ENCODE data around the gene ODF2L.

The ODF2L gene

DNA sequence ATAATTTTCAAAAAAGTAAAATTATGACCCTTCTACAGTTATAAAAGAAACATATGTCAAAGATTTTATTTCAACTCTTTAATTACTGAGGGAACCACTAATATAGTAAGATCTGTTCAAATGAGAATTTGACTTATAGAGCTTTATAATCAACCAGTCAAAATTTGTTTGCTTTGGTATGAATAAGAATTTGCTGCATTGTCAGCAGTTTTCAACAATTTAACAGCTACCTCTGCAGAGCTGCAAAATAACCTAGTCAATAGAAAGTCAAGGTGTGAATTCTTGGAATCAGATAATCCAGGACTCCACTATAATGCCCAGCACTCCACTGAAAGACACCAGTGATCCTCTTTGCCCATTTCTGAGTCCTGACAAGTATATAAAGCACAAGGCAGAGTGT lies 78.2 kb downstream of the ODF2L start:
- DNase-seq: no peak

DNA sequence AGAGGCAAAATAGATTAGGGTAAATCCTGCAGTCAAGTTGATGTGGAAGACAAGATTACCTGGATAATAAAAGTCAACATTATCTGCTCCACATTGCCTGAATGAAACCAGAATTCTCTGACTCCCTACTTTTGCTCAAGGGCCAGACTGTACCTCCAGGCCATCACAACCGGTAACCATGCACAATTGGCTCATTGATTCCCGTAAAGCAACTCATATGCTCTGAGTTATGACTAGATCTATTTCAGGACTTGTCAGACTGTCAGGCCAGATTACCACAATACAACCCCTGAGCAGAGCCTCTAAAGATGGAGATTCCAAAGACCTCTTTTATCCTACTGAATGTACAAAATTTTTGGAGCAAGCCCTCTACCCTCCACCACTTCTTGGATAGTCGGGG lies 90.4 kb downstream of the ODF2L start:
- DNase-seq: no peak

DNA sequence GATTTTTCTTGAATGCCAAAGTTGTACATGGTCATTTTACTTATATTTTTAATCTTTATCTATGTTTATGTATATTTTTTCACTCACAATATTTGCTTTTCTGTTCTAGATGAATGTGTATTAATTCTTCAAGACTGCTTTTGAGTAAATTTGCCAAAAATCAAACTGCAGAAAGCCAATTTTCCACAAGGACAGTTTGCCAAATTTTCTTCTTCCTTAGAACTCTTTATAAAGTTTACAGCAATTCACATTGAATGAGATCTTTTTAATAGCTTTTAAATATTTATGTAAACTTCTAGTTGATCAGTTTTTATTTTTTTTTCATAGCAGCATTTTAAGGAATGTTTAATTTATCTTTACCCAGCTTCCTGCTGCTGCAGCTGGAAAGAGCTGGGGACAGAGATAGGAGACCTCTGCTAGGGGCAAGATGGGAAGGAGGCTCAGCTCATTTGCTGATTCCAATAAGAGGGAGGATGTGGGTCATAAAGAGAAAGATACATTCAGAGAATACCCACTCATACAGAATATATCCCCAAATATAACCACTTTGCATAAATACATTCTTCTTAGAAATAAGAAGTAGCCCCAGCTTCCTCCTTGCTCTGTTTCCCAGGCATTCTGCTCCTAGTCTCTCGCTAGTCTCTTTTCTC lies 93.0 kb downstream of the ODF2L start:
- peak; percentile 71 for DNase-seq
